Astrocyte (in vitro differentiated cells and primary cell): Measurements from ENCODE around the gene CHEK1. TPM values are rescaled to one million over a fixed set of nuclear protein-coding genes. Genes with fewer than 3 reads are reported as not detected.

Experiments used
- DNase-seq: peaks from one replicate; pipeline ENCODE4 v3.0.0-alpha.2; 2010; ENCODE audit warnings: low read depth
- FAIRE-seq: peaks from 2 replicates; lab custom pipeline; 2011; peaks lifted over from hg19 to GRCh38; lab: Jason Lieb, UNC
- H2AFZ ChIP-seq: 2 replicates; pipeline ENCODE4 v1.6.0; 2012; ENCODE audit warnings: low read depth, low read length, inconsistent platforms
- H3K27ac ChIP-seq: 2 replicates; pipeline ENCODE4 v1.5.1; 2011; ENCODE audit warnings: low read depth, low read length, inconsistent platforms
- H3K27me3 ChIP-seq: 2 replicates; pipeline ENCODE4 v1.6.0; 2011; ENCODE audit warnings: low read length, inconsistent platforms; ENCODE audit not compliant: insufficient read depth
- H3K36me3 ChIP-seq: 2 replicates; pipeline ENCODE4 v1.5.1; 2011; ENCODE audit warnings: low read length, inconsistent platforms; ENCODE audit not compliant: insufficient read depth
- H3K4me1 ChIP-seq: 2 replicates; pipeline ENCODE4 v1.5.1; 2011; ENCODE audit warnings: low read length, inconsistent platforms; ENCODE audit not compliant: insufficient read depth
- H3K4me2 ChIP-seq: 2 replicates; pipeline ENCODE4 v1.6.0; 2012; ENCODE audit warnings: low read length, inconsistent platforms
- H3K4me3 ChIP-seq: 2 replicates; pipeline ENCODE4 v1.5.1; 2011; ENCODE audit warnings: low read depth, mild to moderate bottlenecking, low read length, inconsistent platforms; ENCODE audit not compliant: insufficient read depth
- H3K79me2 ChIP-seq: 2 replicates; pipeline ENCODE4 v1.6.0; 2012; ENCODE audit warnings: mild to moderate bottlenecking, low read length, inconsistent platforms; ENCODE audit not compliant: insufficient read depth
- H3K9ac ChIP-seq: 2 replicates; pipeline ENCODE4 v1.6.0; 2012; ENCODE audit warnings: mild to moderate bottlenecking, low read length, inconsistent platforms
- H3K9me3 ChIP-seq: 2 replicates; pipeline ENCODE4 v1.5.1; 2012; ENCODE audit warnings: low read depth, mild to moderate bottlenecking, low read length, inconsistent platforms; ENCODE audit not compliant: insufficient read depth
- H4K20me1 ChIP-seq: 2 replicates; pipeline ENCODE4 v1.6.0; 2012; ENCODE audit warnings: low read length, inconsistent platforms; ENCODE audit not compliant: insufficient read depth
- H3K27ac Mint-ChIP-seq: one replicate; pipeline ENCODE4 v1.8.0; 2021; ENCODE audit warnings: mild to moderate bottlenecking, mixed read lengths; ENCODE audit not compliant: unreplicated experiment
- H3K27me3 Mint-ChIP-seq: one replicate; pipeline ENCODE4 v1.8.0; 2021; ENCODE audit warnings: low read depth, mixed read lengths; ENCODE audit not compliant: unreplicated experiment
- H3K36me3 Mint-ChIP-seq: one replicate; pipeline ENCODE4 v1.8.0; 2021; ENCODE audit warnings: low read depth, mixed read lengths; ENCODE audit not compliant: unreplicated experiment
- H3K4me1 Mint-ChIP-seq: one replicate; pipeline ENCODE4 v1.8.0; 2021; ENCODE audit warnings: low read depth, mixed read lengths; ENCODE audit not compliant: unreplicated experiment
- H3K4me3 Mint-ChIP-seq: one replicate; pipeline ENCODE4 v1.8.0; 2021; ENCODE audit warnings: mild to moderate bottlenecking, moderate library complexity, mixed read lengths; ENCODE audit not compliant: unreplicated experiment
- H3K9me3 Mint-ChIP-seq: one replicate; pipeline ENCODE4 v1.8.0; 2021; ENCODE audit warnings: mild to moderate bottlenecking, mixed read lengths; ENCODE audit not compliant: unreplicated experiment
- CTCF ChIP-seq: IDR thresholded peaks from 2 replicates; pipeline ENCODE4 v1.5.1; 2011; ENCODE audit warnings: low read depth, mild to moderate bottlenecking, inconsistent platforms, low read length, moderate library complexity; ENCODE audit not compliant: insufficient read depth
- EZH2 ChIP-seq: IDR thresholded peaks from 2 replicates; pipeline ENCODE4 v1.6.1; 2012; ENCODE audit warnings: mild to moderate bottlenecking, low read length, inconsistent platforms; ENCODE audit not compliant: insufficient read depth
- total RNA-seq: library from RNA; stranded (reverse); gene quantifications from 2 replicates; pipeline ENCODE4 v1.2.1, GENCODE V29; 2021

CHEK1 gene
- total RNA-seq, 1 donor from 2014 or later = 30.3 TPM

GRCh38 chr11:125680747-125681146, 55.8 kb downstream of the CHEK1 start, which contains the start of gene ACRV1:
Gene ACRV1, minus strand, starts transcription at chr11:125680847. Its CDS starts 67 bp downstream, at chr11:125680780.
- Histone ChIP-seq H3K4me3 (no peak within 1 kb of the TSS), H3K4me1 (no peaks in the 10 kb centered on the region), H3K36me3 (no peaks in the 10 kb centered on the region), H4K20me1 (no peaks in the 10 kb centered on the region), H2AFZ (no peak within 1 kb of the TSS), H3K79me2 (no peaks in the 10 kb centered on the region), H3K4me2 (no peak within 1 kb of the TSS), H3K9ac (no peak within 1 kb of the TSS), H3K27ac (no peak within 1 kb of the TSS), H3K9me3 (no peaks in the 10 kb centered on the region), H3K27me3 (no peaks in the 10 kb centered on the region)
- Mint-ChIP-seq H3K4me1 (no peaks in the 10 kb centered on the region), H3K27ac (no peak within 1 kb of the TSS), H3K9me3 (no peaks in the 10 kb centered on the region), H3K36me3 (peaks cover 6% of the 10 kb centered on the region), H3K27me3 (no peaks in the 10 kb centered on the region), H3K4me3 (no peak within 1 kb of the TSS)
- TF ChIP-seq EZH2 (no peak), CTCF (no peak)
- no peak for DNase-seq
- FAIRE-seq = no peak

- H3K4me3 ChIP-seq = no peak overlapping the region
- H3K4me2 ChIP-seq = no peak overlapping the region
- H3K27me3 Mint-ChIP-seq = no peaks in the 10 kb centered on the region
Measured at GRCh38 chr11:125685228-125685627, 60.3 kb downstream of the CHEK1 start.

More at GRCh38 chr11:125685228-125685627, 60.3 kb downstream of the CHEK1 start:
- Histone ChIP-seq H3K9me3 (no peaks in the 10 kb centered on the region), H3K27me3 (no peaks in the 10 kb centered on the region), H3K79me2 (no peaks in the 10 kb centered on the region), H3K9ac (no peak overlapping the region), H4K20me1 (no peaks in the 10 kb centered on the region), H2AFZ (no peak overlapping the region), H3K27ac (no peak overlapping the region), H3K4me1 (no peaks in the 10 kb centered on the region), H3K36me3 (no peaks in the 10 kb centered on the region)
- Mint-ChIP-seq H3K4me3 (no peak overlapping the region), H3K27ac (no peak overlapping the region), H3K9me3 (no peaks in the 10 kb centered on the region), H3K36me3 (no peaks in the 10 kb centered on the region), H3K4me1 (no peaks in the 10 kb centered on the region)
- no peak for DNase-seq
- no peak for TF ChIP-seq EZH2
- no peak for TF ChIP-seq CTCF
- FAIRE-seq = no peak
